ENCODE data around the gene ZFP91. TPM values are rescaled to one million over a fixed set of nuclear protein-coding genes. Genes with fewer than 3 reads are reported as not detected.

Gene ZFP91, protein sequence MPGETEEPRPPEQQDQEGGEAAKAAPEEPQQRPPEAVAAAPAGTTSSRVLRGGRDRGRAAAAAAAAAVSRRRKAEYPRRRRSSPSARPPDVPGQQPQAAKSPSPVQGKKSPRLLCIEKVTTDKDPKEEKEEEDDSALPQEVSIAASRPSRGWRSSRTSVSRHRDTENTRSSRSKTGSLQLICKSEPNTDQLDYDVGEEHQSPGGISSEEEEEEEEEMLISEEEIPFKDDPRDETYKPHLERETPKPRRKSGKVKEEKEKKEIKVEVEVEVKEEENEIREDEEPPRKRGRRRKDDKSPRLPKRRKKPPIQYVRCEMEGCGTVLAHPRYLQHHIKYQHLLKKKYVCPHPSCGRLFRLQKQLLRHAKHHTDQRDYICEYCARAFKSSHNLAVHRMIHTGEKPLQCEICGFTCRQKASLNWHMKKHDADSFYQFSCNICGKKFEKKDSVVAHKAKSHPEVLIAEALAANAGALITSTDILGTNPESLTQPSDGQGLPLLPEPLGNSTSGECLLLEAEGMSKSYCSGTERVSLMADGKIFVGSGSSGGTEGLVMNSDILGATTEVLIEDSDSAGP
- polyA plus RNA-seq (2011; rRNA removed) (18.3 and 33.5 TPM in 2 replicates), polyA minus RNA-seq (2011; rRNA and poly(A)+ RNA removed) (19.1 and 22.0 TPM in 2 replicates)

DNA sequence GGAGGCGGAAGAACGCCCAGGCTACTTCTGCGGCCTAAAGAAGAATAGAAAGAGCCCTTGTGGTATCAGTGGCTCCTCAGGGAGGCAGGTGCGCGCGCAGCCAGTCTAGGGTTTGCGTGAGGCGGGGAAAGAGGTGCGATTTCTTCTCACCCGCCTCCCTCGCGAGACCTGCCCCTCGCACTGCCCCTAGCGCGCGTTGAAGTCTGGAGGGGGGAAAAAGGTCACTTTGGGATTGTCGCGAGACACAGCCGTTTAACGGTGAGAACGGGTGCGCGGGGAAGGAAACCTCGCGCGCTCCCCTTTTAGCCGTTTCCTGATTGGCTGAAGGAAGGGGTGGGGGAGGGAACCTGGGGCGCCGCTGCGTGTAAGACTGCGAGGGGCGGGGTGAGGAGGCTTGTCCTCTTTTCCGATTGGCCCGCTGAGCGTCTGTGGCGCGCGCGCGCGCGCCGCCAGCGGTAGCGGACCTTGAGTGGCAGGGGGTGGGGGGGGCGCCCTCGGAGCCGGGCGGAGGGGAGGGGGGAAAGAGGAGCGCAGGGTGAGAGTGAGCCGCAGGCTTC lies at the start of gene ZFP91:
TSS of gene ZFP91 (plus strand) at position 429 of the 557 bp plus-strand sequence. CDS start 219 bp downstream, outside the sequence.
- peak; percentile 85 for DNase-seq (ENCODE audit: low read depth)
- Histone ChIP-seq H3K4me3 (ENCODE audit: low read depth, low read length) (peak within 1 kb of the TSS; percentile 95), H3K27me3 (ENCODE audit: control insufficient read depth, insufficient read depth, low read length) (no peaks in the 10 kb centered on the region), H3K36me3 (ENCODE audit: control insufficient read depth, insufficient read depth, low read length) (no peaks in the 10 kb centered on the region)
- TF ChIP-seq, protein P1, sequence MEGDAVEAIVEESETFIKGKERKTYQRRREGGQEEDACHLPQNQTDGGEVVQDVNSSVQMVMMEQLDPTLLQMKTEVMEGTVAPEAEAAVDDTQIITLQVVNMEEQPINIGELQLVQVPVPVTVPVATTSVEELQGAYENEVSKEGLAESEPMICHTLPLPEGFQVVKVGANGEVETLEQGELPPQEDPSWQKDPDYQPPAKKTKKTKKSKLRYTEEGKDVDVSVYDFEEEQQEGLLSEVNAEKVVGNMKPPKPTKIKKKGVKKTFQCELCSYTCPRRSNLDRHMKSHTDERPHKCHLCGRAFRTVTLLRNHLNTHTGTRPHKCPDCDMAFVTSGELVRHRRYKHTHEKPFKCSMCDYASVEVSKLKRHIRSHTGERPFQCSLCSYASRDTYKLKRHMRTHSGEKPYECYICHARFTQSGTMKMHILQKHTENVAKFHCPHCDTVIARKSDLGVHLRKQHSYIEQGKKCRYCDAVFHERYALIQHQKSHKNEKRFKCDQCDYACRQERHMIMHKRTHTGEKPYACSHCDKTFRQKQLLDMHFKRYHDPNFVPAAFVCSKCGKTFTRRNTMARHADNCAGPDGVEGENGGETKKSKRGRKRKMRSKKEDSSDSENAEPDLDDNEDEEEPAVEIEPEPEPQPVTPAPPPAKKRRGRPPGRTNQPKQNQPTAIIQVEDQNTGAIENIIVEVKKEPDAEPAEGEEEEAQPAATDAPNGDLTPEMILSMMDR (IDR thresholded peaks at IDR 0.05; ENCODE audit: insufficient read depth, low read depth, low read length), result no peak
- CTCF ChIA-PET, result interaction anchor here (1.4 to 4.4 kb wide), 3 partner anchors 41 to 54 kb away, joined by 4 to 45 read pairs (median 6); no protein-coding TSS in a partner anchor
- POLR2A ChIA-PET, result interaction anchor here (0.8 kb wide), 1 partner anchor 768 kb away, joined by 3 read pairs; no protein-coding TSS in a partner anchor

DNA sequence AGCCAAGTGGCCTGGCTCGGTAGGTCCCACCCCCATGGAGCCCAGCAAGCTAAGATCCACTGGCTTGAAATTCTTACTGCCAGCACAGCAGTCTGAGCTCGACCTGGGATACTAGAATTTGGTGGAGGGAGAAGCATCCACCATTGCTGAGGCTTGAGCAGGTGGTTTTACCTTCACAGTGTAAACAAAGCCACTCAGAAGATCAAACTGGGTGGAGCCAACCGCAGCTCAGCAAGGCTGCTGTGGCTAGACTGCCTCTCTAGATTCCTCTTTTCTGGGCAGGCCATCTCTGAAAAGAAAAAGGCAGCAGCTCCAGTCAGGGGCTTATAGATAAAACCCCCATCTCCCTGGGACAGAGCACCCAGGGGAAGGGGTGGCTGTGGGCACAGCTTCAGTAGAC lies 48.6 kb upstream of the ZFP91 start:
- Histone ChIP-seq H3K36me3 (ENCODE audit: control insufficient read depth, insufficient read depth, low read length) (peaks cover 8% of the 10 kb centered on the region), H3K27me3 (ENCODE audit: control insufficient read depth, insufficient read depth, low read length) (no peaks in the 10 kb centered on the region), H3K4me3 (ENCODE audit: low read depth, low read length) (no peak overlapping the region)
- CTCF ChIA-PET, result interaction anchor here (0.5 kb wide), 1 partner anchor 40 kb away, joined by 3 read pairs; no protein-coding TSS in a partner anchor
- DNase-seq (ENCODE audit: low read depth), result no peak
- POLR2A ChIA-PET, result no interaction called here
- TF ChIP-seq, protein P1 (IDR thresholded peaks at IDR 0.05; ENCODE audit: insufficient read depth, low read depth, low read length), result no peak

DNA sequence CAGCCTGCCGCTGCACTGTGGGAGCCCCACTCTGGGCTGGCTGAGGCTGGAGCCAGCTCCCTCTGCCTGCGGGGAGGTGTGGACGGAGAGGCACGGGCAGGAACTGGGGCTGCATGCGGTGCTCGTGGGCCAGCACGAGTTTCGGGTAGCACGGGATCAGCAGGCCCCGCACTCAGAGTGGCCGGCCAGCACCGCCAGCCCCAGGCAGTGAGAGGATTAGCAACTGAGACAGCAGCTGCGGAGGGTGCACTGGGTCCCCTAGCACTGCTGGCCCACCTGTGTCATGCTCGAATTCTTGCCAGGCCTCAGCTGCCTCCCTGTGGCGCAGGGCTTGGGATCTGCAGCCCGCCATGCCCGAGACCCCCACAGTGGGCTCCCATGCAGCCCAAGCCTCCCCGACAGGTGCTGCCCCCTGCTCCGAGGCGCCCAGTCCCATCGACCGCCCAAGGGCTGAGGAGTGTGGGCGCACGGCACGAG lies 47.0 kb upstream of the ZFP91 start:
- DNase-seq (ENCODE audit: low read depth), result no peak
- H3K27me3 ChIP-seq (ENCODE audit: control insufficient read depth, insufficient read depth, low read length), result no peaks in the 10 kb centered on the region
- H3K4me3 ChIP-seq (ENCODE audit: low read depth, low read length), result no peak overlapping the region
- POLR2A ChIA-PET, result no interaction called here
- peaks cover 8% of the 10 kb centered on the region for H3K36me3 ChIP-seq (ENCODE audit: control insufficient read depth, insufficient read depth, low read length)
- CTCF ChIA-PET, result interaction anchor here (1.3 kb wide), 1 partner anchor 8 kb away, joined by 5 read pairs; no protein-coding TSS in a partner anchor
- TF ChIP-seq, protein P1 (IDR thresholded peaks at IDR 0.05; ENCODE audit: insufficient read depth, low read depth, low read length), result no peak

DNA sequence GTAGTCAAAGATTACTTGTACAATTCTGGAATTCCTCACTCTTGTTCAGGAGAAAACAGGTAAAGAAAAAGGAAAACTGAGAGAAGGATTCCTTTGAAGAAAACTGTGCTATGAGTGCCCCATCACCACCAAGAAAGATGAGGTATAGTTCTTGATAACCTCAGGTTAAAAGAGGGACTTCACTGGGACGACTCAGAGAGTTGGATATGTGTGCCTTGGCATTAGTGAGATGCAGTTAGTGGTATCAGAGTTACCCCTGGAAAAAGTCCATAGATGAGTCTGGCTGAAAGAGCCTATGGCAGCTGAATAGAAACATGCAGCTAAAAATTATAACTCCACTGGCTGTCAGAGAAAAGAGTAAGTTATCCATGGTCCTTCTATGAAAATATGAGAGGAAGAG lies 32.0 kb upstream of the ZFP91 start:
- H3K4me3 ChIP-seq (ENCODE audit: low read depth, low read length), result no peak overlapping the region
- TF ChIP-seq, protein P1 (IDR thresholded peaks at IDR 0.05; ENCODE audit: insufficient read depth, low read depth, low read length), result no peak
- no peaks in the 10 kb centered on the region for H3K27me3 ChIP-seq (ENCODE audit: control insufficient read depth, insufficient read depth, low read length)
- H3K36me3 ChIP-seq (ENCODE audit: control insufficient read depth, insufficient read depth, low read length), result peaks cover 7% of the 10 kb centered on the region
- no peak for DNase-seq (ENCODE audit: low read depth)
- ChIA-PET POLR2A (interaction anchor here (0.6 kb wide), 1 partner anchor 805 kb away, joined by 3 read pairs; no protein-coding TSS in a partner anchor), CTCF (interaction anchor here (1.8 to 2.1 kb wide), 2 partner anchors 21 to 22 kb away, joined by 4 to 9 read pairs; no protein-coding TSS in a partner anchor)

DNA sequence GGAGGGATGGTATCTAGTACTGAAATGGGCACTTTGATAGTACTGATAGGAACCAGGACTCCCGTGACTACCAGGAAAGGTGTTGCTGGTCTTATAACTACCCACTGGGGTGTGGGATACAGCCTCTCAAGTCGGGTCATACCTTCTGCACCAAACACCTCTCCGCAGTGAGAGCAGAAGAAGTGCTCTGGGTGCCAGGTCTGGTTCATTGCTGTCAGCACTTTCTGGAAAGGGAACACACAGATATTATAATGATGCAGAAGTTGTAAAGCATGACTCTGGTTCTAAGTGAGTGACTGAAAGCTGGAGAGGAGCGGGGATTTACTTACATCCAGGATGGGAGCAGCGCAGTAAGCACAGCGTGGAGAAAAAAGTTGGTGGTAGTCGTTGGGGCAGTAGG lies 29.2 kb upstream of the ZFP91 start:
- Histone ChIP-seq H3K4me3 (ENCODE audit: low read depth, low read length) (no peak overlapping the region), H3K36me3 (ENCODE audit: control insufficient read depth, insufficient read depth, low read length) (peaks cover 10% of the 10 kb centered on the region), H3K27me3 (ENCODE audit: control insufficient read depth, insufficient read depth, low read length) (no peaks in the 10 kb centered on the region)
- ChIA-PET CTCF (no interaction called here), POLR2A (no interaction called here)
- TF ChIP-seq, protein P1 (IDR thresholded peaks at IDR 0.05; ENCODE audit: insufficient read depth, low read depth, low read length), result no peak
- no peak for DNase-seq (ENCODE audit: low read depth)
